Bronchial epithelial cell (primary cell): ENCODE results near the gene CDH12. TPM values are rescaled to one million over a fixed set of nuclear protein-coding genes. Genes with fewer than 3 reads are reported as not detected.
"Not testable (repeated sequence)": the region's sequence is repeated elsewhere in the genome, so short reads cannot be mapped to it uniquely, and the experiment has no call there.

ENCODE experiments used
- DNase-seq: peaks from one replicate; pipeline ENCODE4 v3.0.0-alpha.2; 2010; ENCODE audit warnings: low read depth
- FAIRE-seq: peaks from 2 replicates; lab custom pipeline; 2011; peaks lifted over from hg19 to GRCh38; lab: Jason Lieb, UNC
- H3K27me3 ChIP-seq: 2 replicates; pipeline ENCODE4 v1.5.1; 2011; ENCODE audit warnings: low read length; ENCODE audit not compliant: control insufficient read depth, insufficient read depth
- H3K36me3 ChIP-seq: 2 replicates; pipeline ENCODE4 v1.5.1; 2011; ENCODE audit warnings: low read length; ENCODE audit not compliant: control insufficient read depth, insufficient read depth
- H3K4me3 ChIP-seq: 2 replicates; pipeline ENCODE4 v1.5.1; 2011; ENCODE audit warnings: mild to moderate bottlenecking, low read depth, low read length, control low read depth
- CTCF ChIP-seq: IDR thresholded peaks from 2 replicates; pipeline ENCODE4 v1.5.1; 2011; ENCODE audit warnings: mild to moderate bottlenecking, moderate library complexity, low read length, control low read depth, inconsistent platforms; ENCODE audit not compliant: insufficient read depth, severe bottlenecking
- total RNA-seq: library from RNA; depleted of rRNA; stranded (reverse); fragments of >200 nt; gene quantifications from 2 replicates; pipeline ENCODE4 v1.2.1, GENCODE V29; 2014

Gene CDH12
- total RNA-seq, 1 donor from 2014 or later, result not detected

- Histone ChIP-seq H3K4me3 (no peak overlapping the region), H3K27me3 (no peaks in the 10 kb centered on the region), H3K36me3 (no peaks in the 10 kb centered on the region)
- no peak for FAIRE-seq
- DNase-seq, result no peak
- no peak for TF ChIP-seq CTCF
Measured at GRCh38 chr5:22316294-22316693, 536.9 kb downstream of the CDH12 start.

DNA sequence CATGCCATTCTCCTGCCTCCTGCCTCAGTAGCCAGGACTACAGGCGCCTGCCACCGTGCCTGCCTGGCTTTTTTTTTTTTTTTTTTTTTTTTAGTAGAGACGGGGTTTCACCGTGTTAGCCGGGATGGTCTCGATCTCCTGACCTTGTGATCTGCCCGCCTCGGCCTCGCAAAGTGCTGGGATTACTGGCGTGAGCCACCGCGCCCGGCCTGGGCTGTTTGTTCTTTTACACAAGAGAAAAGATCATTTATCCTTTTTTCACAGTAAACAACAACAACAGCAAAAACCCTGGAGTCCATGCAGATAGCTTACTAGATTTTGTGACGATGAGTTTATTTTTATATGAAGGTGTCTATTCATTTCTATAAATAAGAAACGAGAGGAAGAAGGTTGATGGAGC lies 538.1 kb downstream of the CDH12 start:
- H3K27me3 ChIP-seq, H3K36me3 ChIP-seq, DNase-seq, H3K4me3 ChIP-seq, FAIRE-seq: not testable (repeated sequence)

- FAIRE-seq (no peak), DNase-seq (no peak)
- Histone ChIP-seq H3K27me3 (no peaks in the 10 kb centered on the region), H3K36me3 (no peaks in the 10 kb centered on the region), H3K4me3 (no peak overlapping the region)
- TF ChIP-seq CTCF, result no peak
Measured at GRCh38 chr5:22314548-22314947, 538.6 kb downstream of the CDH12 start.

GRCh38 chr5:22306011-22306410 lies 547.1 kb downstream of the CDH12 start:
- DNase-seq (no peak), FAIRE-seq (no peak)
- no peaks in the 10 kb centered on the region for H3K36me3 ChIP-seq
- no peaks in the 10 kb centered on the region for H3K27me3 ChIP-seq
- no peak overlapping the region for H3K4me3 ChIP-seq
- TF ChIP-seq CTCF, result no peak

GRCh38 chr5:22295832-22296231 lies 557.3 kb downstream of the CDH12 start:
- FAIRE-seq, result no peak
- TF ChIP-seq CTCF, result no peak
- no peak for DNase-seq
- H3K36me3 ChIP-seq, result no peaks in the 10 kb centered on the region
- no peak overlapping the region for H3K4me3 ChIP-seq
- H3K27me3 ChIP-seq, result no peaks in the 10 kb centered on the region

DNA sequence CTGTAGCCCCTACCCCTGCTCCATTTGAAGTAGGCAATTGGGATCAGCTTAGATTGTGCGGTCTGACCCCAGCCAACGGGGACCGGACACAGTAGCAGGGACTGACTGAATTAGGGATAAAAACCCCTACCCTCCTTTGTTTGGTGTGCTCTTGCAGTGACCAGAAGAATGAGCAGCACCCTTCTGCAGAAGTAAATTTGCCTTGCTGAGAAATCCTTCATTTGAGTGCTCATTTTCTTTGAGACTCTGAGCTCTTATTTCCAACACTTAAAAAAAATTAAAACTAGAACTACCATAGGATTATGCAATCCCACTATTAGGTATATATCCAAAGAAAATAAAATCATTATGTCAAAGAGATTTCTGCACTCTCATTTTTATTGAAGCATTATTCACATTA lies 560.0 kb downstream of the CDH12 start:
- Histone ChIP-seq H3K36me3 (no peaks in the 10 kb centered on the region), H3K27me3 (no peaks in the 10 kb centered on the region), H3K4me3 (no peak overlapping the region)
- no peak for FAIRE-seq
- TF ChIP-seq CTCF, result no peak
- DNase-seq, result no peak
